NCI-H1694 (cell line): ENCODE results near the gene ADGB.
"Not testable (repeated sequence)": the region's sequence is repeated elsewhere in the genome, so short reads cannot be mapped to it uniquely, and the experiment has no call there.

Source experiments
- DNase-seq: peaks from one replicate; lab custom pipeline; 2025; lab: John Stamatoyannopoulos, UW

ADGB gene

DNA sequence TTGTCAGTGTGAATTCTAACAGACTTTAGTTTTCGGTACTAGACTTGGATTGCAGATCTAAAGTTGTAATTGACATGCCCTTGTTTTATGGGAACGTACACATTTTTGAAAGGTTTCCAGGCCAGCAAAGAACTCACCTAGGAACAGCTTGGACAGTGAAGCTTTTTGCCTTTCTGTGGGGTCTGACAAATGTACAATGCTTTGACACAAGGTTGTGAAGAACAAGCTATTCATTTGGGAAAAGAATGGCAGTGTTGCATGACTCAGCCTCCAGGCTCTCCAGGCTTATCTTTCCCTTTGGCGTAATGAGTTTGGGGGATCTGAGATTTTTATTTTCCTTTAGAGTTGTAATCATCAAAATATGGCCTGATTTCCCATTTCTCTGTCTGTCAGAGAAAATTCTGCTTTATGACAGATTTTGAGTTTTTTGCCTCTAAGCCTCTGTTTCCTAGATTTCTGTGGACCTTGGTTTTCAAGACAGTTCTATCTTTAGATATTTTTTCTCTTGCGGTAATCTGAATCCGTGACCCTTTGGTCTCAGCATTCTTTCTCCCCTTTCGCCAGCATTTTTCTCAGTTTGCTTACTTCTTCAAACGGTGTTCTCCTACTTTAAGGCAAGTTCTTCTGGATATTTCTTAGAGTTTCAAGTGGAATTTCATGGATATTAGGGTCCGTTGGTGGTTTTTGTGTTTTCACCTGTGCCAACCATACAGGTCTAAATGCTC, 221.0 kb downstream of the ADGB start:
- no peak for DNase-seq

GRCh38 chr6:146827216-146827928, 228.6 kb downstream of the ADGB start:
- DNase-seq: no peak

DNA sequence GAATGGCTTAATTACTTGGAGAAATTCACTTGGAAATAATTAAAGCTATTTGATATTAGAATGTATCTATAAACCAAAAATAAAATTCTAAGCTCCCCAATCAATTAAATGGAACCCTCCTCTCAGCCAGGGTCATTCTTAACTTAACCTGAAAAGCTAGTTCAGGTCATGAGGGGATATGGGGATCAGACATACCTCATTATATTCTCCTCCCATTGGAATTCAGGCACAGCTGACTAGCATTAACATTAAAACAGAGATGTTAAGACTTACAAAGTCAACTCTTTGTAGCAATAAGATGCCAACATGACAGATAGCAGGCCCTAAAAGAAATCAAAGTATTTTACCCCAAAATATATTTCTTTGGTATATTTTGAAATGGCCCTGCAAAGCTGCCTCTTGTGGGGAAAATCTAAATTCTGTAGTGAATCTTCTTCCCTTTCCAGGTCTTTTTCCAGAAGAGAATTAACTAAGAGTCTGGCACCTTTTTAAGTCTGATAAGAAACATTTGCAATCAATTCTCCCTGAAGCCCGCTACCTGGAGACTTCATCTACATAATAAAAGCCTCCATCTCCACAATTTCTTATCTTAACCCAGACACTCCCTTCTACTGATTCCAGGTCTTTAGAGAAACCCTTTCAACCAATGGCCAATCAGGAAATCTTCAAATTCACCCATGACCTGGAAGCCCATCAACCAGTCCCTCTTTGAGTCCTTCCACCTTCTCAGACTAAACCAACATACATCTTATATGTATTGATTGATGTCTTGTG, 231.2 kb downstream of the ADGB start:
- no peak for DNase-seq

DNA sequence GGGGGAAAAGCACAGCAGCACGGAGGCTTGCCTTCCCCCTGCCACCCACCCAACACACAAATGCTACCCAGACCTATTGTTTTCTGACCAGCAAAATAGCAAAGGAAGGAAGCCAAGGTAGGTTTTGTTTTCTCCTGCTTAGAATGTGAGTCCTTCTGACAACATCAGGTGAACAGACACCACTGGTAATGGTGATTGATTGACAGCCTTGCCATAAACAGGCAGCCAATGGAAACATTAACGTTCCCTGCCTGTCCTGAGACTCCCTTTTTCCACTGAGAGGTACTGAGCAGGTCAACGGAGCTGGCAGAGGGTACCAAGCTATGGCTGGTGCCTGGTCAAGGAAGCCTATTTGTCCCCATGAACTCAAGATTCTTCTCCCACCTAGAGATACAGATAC, 234.4 kb downstream of the ADGB start:
- DNase-seq: no peak

DNA sequence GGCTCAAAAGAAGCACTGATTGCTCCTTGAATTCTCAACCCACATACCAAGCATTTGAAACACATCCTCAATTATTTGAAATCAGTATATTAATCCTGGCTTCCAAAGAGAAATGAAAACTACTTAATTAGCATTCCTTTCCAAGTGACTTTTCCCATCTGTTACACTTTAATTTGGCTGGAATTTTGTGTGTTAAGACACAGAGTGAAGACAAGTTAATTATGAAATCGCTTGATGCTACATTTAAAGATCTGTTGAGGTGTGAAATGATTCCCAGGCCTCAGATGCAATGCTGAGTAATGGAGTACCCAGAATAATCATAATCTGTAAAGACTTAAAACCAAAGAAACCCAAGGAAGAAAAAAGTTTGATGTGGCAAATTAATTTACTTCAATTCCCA, 241.4 kb downstream of the ADGB start:
- DNase-seq: no peak

DNA sequence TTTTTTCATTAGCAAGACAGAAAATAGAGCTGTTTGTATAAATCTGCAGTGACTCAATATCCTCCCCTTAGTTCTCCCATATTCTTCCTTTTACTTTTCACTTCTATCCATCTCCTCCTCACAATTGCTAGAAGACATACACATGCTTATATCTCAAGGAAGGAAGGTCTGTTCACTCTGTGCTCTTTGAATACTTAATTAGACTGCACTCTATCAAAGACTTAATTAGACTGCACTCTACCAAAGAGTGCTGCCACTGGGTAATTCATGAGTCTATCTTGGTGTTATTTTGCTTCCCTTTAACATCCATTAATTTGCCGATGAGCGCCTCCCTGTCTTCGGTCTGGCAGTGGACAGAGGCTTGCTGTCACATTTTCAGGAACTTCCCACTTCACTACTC, 241.9 kb downstream of the ADGB start:
- DNase-seq: no peak

GRCh38 chr6:146847426-146847825, 248.7 kb downstream of the ADGB start:
- no peak for DNase-seq

GRCh38 chr6:146850238-146850896, 251.6 kb downstream of the ADGB start:
- no peak for DNase-seq

DNA sequence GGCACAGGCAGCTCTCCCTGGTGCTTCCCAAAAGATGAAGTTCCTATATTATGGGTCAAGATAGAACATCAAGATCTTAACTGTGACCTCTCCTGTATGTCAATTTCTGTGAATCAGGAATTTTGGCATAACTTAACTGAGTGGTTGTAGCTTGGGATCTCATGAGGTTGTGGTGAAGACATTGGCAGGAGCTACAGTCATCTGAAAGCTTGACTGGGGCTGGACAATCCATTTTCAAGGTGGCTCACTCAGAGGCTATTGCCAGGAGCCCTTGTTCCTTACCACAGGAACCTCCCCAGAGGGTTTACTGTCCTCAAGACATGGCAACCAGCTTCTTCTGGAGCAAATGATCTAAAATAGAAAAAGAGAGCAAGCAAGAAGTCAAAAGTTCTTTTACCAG, 252.2 kb downstream of the ADGB start:
- DNase-seq: no peak

- no peak for DNase-seq
These were observed 253.1 kb downstream of the ADGB start for GRCh38 chr6:146851837-146852236.

- DNase-seq: not testable (repeated sequence)
These were observed 255.9 kb downstream of the ADGB start for GRCh38 chr6:146854521-146855255.

DNA sequence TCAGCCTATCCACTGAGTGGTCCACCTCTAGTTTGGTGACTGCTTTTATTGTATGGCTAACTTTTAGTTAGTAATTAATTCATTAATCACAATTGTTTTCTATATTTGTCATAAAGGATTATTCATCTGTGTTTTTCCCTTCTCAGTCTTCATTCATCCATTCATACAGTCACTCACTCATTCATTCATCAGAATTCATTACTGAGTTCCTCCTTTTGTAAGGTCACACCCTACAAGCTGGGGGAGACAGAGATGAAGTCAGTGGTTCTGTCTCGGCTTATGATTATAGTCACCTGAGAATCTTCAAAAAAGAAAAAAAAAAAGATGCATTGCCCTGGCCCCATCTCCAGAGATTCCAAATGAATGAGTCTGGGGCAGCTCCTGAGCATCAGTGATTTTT, 257.1 kb downstream of the ADGB start:
- no peak for DNase-seq

GRCh38 chr6:146856296-146856695, 257.5 kb downstream of the ADGB start:
- no peak for DNase-seq

DNA sequence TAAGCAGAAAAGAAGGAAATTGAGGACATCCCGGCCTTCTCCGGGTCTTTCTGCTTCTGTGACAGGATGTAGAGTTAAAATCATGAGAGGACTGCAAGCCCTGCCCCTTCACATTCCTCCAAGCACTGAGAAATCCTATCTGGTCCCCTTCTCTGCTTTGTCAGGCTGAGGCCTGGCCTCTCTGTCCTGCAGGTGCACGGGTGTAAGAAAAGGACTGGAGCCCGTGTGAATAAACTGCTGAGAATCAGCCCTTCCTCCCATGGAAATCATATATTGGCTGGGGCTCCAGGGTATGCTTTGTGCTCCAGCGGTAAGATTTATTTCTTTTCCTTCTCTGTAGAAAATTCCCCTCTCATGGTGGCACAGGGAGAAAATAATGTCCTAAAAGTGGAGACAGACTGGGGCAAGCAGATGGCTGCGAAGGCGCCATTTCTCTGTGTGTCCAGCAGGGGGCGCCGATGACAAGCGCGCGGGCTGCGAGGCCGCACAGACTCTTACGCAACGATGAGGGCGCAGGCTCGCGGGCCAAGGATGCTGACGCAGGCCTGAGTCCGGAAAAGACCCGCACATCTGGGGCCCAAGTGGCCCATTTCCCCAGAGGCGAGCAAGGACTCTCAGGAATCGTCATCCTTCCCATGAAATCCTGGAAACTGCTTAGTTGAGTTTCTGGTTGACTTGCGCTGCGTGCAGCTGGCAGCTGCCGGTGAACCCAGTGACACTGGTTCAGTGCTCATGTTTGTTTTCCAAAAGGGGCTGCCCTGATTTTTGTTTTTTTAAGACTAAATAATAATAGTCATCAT, 258.6 kb downstream of the ADGB start:
- peak; percentile 14 for DNase-seq

DNA sequence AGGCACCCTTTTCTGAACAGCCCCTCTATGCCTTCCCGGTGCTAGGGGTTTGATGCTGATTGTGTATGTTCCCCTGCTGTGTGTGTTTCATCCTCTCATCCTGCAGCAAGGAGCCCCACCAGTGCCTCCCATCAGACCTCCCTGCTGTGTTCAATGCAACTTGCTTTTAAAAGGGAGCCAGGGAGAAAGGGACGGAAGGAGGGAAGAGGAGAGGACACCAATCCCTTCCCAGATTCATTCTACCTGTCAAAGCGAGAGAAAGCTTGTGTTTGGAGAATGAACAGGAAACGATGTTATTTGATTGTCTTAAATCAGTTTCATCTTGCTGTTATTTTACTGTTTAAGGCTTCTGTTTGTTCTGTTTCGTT, 259.2 kb downstream of the ADGB start:
- no peak for DNase-seq

DNA sequence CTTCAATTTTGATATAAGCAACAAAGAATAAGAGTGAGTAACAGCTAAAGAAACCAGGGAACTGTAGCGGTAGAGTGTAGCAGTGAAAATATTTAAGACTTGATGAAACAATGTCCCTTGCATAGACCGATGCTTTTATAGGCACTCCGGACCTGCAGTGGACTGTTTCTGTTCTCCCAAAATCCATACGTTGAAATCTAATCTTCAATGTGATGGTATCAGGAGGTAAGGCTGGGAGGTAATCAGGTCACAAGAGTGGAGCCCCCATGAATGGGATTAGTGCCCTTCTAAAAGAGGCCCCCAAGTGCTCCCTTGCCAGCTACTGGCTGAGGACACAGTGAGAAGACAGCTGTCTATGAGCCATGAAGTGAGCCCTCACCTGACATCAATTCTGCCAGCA, 260.4 kb downstream of the ADGB start:
- no peak for DNase-seq

DNA sequence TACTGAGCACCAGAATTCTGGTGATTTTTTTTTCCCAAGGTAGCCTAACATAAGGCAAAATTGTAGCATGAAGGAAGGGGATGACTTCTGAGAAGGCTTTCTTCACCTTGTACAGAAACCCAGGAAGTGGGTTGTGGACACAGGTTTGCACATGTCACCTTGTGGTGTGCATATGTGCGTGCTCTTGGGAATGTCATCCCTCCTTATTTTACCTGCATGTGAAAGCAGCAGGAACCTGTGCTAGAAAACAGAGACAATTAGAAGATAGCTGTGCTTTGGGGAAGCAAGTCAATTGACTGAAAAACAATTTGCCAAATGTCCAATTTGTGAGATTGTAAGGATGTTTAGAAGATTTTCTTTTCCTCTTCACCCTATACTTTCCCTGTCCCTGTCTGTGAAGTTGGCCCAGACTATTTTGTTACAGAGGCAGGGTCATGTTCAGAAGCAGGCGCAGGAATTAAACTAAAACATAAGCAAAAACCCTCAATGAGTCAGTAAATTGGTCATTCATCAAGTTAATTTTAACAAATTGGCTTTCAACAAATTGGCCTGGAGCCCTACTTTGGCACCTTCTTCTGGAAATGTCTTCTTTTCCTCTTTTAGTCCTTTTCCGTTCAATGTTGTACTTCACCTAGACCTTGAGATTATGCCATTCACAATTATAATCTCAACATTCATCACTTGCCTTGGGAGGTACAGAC, 261.2 kb downstream of the ADGB start:
- no peak for DNase-seq

- no peak for DNase-seq
These were observed 261.8 kb downstream of the ADGB start for GRCh38 chr6:146860583-146860982.

DNA sequence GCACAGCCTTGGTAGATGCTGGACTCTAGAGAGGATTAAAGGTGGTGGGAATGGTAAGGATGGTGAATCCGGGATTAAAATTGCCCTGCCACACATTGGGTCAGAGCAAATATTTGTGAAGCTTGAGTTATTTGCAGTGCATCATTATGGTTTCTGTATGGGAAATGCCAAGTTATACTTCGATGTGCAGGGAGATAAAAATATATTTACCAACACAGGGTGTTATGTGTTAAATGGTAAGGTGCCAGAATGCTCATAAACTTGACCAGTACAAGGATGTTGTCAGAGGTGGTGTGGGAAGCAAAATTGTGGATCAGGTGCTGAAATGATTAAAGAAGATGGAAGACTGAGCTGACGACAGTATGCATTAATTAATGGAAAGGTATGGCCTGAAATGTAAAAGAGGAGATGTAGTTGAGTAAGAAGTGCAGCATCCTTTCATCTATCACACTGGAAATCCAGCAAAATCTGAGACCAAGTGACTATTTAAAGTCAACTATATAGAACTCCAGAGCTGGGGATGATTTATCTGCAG, 262.3 kb downstream of the ADGB start:
- DNase-seq: no peak

GRCh38 chr6:146861716-146862115, 262.9 kb downstream of the ADGB start:
- no peak for DNase-seq
